Suppressor macrophage treated with lipopolysaccharide for 4 hours (primary cell): ENCODE results near the gene TBL3.
A peak's percentile ranks its signal among the peaks of the same experiment; 100 is the strongest.

Experiments used
- DNase-seq: peaks from one replicate; pipeline ENCODE4 v3.0.0-alpha.2; 2020

Gene TBL3

GRCh38 chr16:1984347-1985225 lies 12.7 kb downstream of the TBL3 start:
- no peak for DNase-seq

GRCh38 chr16:1985466-1986150 lies 13.8 kb downstream of the TBL3 start:
- DNase-seq, result no peak

GRCh38 chr16:1987198-1987597 lies 15.3 kb downstream of the TBL3 start:
- DNase-seq, result no peak

DNA sequence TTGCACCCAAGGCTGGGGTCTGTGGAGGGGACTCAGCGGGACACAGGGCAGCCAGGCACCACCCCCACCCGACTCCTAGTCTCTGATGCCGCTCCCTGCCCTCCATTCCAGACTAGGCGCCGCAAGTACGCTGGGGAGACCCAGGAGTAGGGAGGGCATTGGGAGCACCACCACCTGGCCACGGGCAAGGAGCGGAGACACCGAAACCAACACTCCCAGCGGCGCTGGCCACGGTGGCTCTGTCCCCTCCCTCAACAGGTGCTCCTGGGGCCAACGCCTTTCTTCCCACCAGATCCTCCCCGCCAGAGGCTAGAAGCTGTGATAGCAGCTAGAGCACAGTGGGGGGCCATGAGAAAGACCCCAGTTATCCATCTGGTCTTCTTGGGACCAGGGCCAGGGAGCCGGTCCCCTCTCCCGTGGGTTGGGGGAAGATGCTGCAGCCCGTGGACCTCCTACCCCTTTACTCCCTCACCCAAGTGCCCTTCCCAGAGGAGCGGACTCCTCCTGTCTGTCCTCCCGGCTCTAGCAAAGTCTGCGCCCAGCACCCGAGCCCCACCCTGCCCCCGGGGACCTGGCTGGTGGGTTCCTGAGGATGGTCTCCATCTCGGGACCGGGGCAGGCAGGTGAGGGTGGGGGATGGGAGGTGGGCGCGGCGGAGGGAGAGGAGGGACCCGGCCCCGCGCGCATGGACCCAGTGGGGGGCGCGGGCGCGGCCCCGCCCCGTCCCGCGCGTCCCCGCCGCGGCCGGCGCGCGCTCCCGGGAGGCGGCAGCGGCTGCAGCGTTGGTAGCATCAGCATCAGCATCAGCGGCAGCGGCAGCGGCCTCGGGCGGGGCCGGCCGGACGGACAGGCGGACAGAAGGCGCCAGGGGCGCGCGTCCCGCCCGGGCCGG lies 17.6 kb downstream of the TBL3 start, which contains the start of gene SYNGR3:
Gene SYNGR3, plus strand, starts transcription at position 762 of the 892 bp plus-strand sequence. CDS start 133 bp downstream, outside the sequence.
- no peak for DNase-seq

GRCh38 chr16:1990101-1990350 lies 18.2 kb downstream of the TBL3 start:
- no peak for DNase-seq

GRCh38 chr16:1990351-1991134 lies 18.7 kb downstream of the TBL3 start:
- DNase-seq, result no peak

DNA sequence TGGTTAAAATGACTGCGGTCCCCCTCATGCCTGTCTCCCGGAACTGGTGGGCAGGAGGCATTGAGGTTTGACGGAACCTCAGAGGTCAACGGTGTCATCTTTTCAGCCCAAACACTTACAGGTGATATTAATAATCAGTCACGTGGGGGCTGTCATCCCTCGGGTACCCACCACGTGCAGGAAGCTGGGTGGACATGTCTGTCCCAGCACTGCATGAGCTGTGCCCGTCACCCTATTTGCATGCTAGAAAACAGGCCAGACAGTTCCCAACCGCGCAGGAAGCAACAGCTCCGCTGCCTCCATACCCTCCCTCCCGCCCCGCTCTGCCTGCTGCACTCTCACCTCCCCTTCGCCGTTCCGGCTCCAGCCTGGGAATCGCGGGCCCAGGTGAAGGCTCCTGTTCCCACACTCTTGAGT lies 19.3 kb downstream of the TBL3 start:
- DNase-seq, result peak; percentile 41

- no peak for DNase-seq
These were observed 19.7 kb downstream of the TBL3 start for GRCh38 chr16:1991588-1991947.

DNA sequence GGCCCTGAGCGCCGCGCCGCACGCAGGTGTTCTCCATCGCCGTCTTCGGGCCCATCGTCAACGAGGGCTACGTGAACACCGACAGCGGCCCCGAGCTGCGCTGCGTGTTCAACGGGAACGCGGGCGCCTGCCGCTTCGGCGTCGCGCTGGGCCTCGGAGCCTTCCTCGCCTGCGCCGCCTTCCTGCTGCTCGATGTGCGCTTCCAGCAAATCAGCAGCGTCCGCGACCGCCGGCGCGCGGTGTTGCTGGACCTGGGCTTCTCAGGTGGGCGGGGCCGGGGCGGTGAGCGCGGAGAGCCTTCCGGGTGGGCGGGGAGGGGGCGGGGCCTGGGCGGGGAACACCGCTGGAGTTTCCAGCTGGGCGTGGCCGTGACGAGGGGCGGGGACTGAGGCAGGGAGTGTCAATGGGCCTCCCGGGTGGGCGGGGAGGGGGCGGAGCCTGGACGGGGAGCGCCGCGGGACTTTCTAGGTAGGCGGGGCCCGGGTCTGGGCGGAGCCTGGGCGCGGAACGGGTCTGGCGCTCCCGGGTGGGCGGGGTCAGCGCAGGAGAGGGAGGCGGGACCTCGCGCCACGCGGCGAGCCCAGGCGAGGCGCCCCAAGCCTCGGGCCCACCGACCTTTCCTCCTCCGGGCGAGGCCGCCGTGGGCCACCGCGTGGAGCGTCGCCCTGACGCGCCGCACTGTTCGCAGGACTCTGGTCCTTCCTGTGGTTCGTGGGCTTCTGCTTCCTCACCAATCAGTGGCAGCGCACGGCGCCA lies 20.3 kb downstream of the TBL3 start:
- DNase-seq, result peak; percentile 99

GRCh38 chr16:1992704-1993317 lies 21.0 kb downstream of the TBL3 start:
- DNase-seq, result no peak

GRCh38 chr16:1993731-1994131 lies 21.9 kb downstream of the TBL3 start:
- DNase-seq, result no peak

DNA sequence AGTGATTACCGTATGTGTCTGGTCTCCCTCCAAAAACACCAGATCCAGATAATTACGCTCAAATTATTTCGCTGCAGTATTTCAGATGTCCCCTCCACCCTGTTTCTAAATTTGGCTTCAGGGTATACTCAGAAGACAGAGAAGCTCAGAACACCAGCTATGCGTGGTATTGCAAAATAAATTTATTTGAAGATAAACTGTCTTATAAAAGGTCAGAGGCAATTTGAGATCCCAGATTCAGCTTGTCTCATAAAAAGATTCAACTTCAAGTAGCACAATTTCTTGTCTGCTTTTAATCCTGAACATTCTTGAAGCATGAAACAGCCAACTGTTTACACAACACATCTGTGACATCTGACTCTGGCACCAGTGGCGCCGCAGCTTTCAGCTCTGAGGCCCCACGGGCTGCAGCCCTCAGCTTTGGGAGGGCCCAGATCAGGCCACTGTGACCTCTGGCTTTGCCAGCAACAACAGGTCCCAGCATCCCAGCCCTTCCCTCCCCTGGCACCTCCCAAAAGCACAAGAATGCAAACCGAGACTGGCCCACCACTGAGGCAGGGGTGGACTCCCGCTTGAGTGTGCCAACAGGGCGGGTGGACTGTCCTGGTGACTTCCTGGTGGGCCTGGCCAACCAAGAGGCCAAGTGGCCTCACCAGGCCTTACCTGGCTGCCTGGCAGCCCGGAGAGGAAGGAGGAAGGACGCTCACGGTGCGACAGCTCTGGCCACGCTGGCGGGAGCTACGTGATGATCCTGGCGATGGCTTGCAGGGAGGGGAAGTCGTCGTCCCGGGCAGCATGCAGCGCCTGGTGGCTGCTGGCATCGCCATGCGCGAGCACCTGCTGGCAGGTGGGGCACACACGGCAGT lies 25.9 kb downstream of the TBL3 start:
- no peak for DNase-seq

GRCh38 chr16:1998360-1998835 lies 26.5 kb downstream of the TBL3 start:
- no peak for DNase-seq

GRCh38 chr16:1998852-1999801 lies 27.3 kb downstream of the TBL3 start:
- DNase-seq, result no peak

- no peak for DNase-seq
These were observed 28.1 kb downstream of the TBL3 start for GRCh38 chr16:1999866-2000514.

GRCh38 chr16:2001035-2001434 lies 29.2 kb downstream of the TBL3 start:
- no peak for DNase-seq

DNA sequence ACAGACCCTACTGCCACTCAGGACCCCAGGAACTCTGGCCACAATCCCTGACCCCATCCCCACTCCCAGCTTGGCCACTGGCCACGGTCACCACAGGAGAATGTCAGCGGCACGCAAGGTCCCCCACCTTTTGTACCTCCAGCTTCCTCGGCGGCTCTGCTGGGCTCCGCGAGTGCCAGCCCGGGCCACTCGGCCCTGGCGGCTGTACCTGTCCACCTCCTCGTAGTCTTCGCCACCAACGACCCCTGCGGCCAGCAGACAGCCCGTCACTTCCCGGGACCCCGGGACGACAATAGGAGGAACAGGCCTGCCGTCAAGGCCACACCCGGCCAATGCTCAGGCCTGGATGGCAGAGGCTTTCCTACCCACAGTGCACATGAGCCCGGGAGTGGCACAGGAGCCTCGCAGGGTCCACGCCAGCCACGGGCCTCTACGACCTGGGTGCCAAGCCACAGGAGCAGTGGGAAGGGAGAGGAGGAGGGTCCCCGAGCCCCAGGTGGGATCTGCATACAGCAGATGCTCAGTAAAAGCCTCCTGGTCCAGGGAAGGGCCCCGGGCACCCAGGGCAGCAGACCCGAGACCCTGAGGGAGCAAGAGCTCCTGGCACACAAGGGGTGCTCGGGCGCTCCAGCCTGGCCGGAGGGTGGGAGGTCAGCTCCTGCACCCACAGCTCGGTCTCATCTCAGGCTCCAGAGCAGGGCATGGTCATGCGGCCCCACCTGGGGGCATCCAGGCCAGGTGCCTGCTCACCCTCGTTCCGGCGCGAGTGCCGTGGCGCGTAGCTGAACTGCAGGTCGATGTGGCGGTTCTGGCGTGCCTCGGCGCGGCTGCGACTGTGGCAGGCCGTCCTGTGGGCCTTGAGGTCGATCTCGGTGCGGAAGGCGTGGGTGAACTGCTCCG lies 29.9 kb downstream of the TBL3 start:
- DNase-seq, result no peak
